Sigmoid colon (tissue), 4 donors: ENCODE measurements around the gene MRPL37.

Experiments used
- CTCF ChIP-seq, 4 experiments: fragments of 450-650 bp in 3 of 4; fragments of 200-600 bp in 1 of 4; IDR thresholded peaks; one replicate each; pipeline ENCODE4 v1.5.1; 2016 to 2019; ENCODE audit warnings: antibody characterized with exemption in 4 of 4, mild to moderate bottlenecking in 3 of 4, moderate library complexity in 2 of 4
- EP300 ChIP-seq, 4 donors: sonication (generic); formaldehyde crosslinking; IDR thresholded peaks; one replicate each; pipeline ENCODE4 v1.6.1; 2017; ENCODE audit warnings: antibody characterized with exemption in 4 of 4
- POLR2A ChIP-seq, 2 donors: fragments of 450-650 bp; IDR thresholded peaks; one replicate each; pipeline ENCODE4 v1.6.1; 2016; ENCODE audit warnings: antibody characterized with exemption in 2 of 2, mild to moderate bottlenecking in 2 of 2, moderate library complexity in 2 of 2

DNA sequence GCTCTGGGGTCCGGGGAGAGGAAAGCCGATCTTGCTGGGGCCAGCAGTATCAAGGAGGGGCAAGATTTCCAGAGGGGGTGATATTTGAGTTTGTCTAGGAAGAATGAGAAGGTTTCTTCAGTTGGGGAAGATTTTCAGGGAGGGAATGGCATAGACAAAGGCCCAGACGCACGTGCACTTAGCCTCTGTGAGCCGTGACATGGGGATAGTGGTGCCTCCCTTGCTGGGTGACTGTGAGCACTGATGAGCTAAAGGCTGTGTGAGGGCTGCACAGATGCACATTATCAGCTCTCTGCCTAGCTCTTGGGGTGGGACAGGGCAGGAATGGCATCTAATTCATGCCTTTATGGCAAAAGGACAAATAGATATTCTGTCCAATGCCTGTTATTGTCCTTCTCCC, 49.0 kb upstream of the MRPL37 start:
- TF ChIP-seq CTCF (IDR thresholded peaks at IDR 0.05) (no peak), EP300 (IDR thresholded peaks at IDR 0.05) (no peak), POLR2A (IDR thresholded peaks at IDR 0.05) (no peak)
